Measurements from ENCODE around the gene ZSCAN9. TPM values are rescaled to one million over a fixed set of nuclear protein-coding genes. Genes with fewer than 3 reads are reported as not detected.
A peak's percentile ranks its signal among the peaks of the same experiment; 100 is the strongest.

Gene ZSCAN9
- total RNA-seq, 1 donor from 2014 or later = 13.5 TPM

GRCh38 chr6:28245206-28245941, 20.3 kb downstream of the ZSCAN9 start:
- H3K4me3 ChIP-seq = no peak overlapping the region
- peaks cover 52% of the 10 kb centered on the region for H3K36me3 ChIP-seq
- peaks cover 2% of the 10 kb centered on the region for H3K4me1 ChIP-seq
- TF ChIP-seq, protein P1, sequence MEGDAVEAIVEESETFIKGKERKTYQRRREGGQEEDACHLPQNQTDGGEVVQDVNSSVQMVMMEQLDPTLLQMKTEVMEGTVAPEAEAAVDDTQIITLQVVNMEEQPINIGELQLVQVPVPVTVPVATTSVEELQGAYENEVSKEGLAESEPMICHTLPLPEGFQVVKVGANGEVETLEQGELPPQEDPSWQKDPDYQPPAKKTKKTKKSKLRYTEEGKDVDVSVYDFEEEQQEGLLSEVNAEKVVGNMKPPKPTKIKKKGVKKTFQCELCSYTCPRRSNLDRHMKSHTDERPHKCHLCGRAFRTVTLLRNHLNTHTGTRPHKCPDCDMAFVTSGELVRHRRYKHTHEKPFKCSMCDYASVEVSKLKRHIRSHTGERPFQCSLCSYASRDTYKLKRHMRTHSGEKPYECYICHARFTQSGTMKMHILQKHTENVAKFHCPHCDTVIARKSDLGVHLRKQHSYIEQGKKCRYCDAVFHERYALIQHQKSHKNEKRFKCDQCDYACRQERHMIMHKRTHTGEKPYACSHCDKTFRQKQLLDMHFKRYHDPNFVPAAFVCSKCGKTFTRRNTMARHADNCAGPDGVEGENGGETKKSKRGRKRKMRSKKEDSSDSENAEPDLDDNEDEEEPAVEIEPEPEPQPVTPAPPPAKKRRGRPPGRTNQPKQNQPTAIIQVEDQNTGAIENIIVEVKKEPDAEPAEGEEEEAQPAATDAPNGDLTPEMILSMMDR (IDR thresholded peaks at IDR 0.05) = no peak
- intact Hi-C loops (cut with DNase I) = no loop called here
- DNase-seq (no peak), ATAC-seq (no peak)
- H3K9me3 ChIP-seq = no peaks in the 10 kb centered on the region
- no peaks in the 10 kb centered on the region for H3K27me3 ChIP-seq
- no peak overlapping the region for H3K27ac ChIP-seq

- ATAC-seq = no peak
- peaks cover 51% of the 10 kb centered on the region for H3K36me3 ChIP-seq
- no peak overlapping the region for H3K4me3 ChIP-seq
- H3K9me3 ChIP-seq = no peaks in the 10 kb centered on the region
- intact Hi-C loops (cut with DNase I) = no loop called here
- peaks cover 21% of the 10 kb centered on the region for H3K4me1 ChIP-seq
- H3K27ac ChIP-seq = no peak overlapping the region
- no peaks in the 10 kb centered on the region for H3K27me3 ChIP-seq
- no peak for DNase-seq
- TF ChIP-seq, protein P1 (IDR thresholded peaks at IDR 0.05) = no peak
Observed at GRCh38 chr6:28248916-28249315, 23.8 kb downstream of the ZSCAN9 start.

DNA sequence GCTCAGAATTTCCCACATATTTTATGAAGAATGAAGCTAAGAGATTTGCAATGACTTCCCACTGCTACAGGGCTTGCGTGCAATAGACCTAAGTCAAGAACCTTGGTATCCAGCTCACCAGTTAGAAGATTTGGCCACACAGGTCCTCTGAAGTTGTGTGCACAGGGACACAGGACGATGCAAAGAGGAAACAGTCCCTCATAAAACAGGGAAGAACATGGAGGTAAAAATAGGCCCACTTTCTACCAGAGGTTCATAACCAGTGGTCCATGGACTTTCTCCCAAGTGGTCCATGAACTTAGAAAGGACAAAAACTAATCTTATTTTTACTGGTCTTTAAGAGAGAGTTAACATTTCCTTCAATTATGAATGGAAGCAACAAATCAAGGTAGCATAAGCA, 25.7 kb downstream of the ZSCAN9 start:
- Histone ChIP-seq H3K36me3 (peaks cover 32% of the 10 kb centered on the region), H3K4me1 (peaks cover 21% of the 10 kb centered on the region), H3K27ac (no peak overlapping the region), H3K4me3 (peak overlapping the region; percentile 95), H3K27me3 (no peaks in the 10 kb centered on the region), H3K9me3 (no peaks in the 10 kb centered on the region)
- intact Hi-C loops (cut with DNase I) = loop anchor here (10.0 kb wide), 1 partner anchor 104 kb away; no protein-coding TSS in a partner anchor
- no peak for DNase-seq
- TF ChIP-seq, protein P1 (IDR thresholded peaks at IDR 0.05) = no peak
- no peak for ATAC-seq

GRCh38 chr6:28251661-28252008, 26.6 kb downstream of the ZSCAN9 start:
- Histone ChIP-seq H3K4me1 (peaks cover 21% of the 10 kb centered on the region), H3K36me3 (peaks cover 24% of the 10 kb centered on the region), H3K4me3 (peak overlapping the region; percentile 95), H3K9me3 (no peaks in the 10 kb centered on the region), H3K27me3 (no peaks in the 10 kb centered on the region), H3K27ac (peak overlapping the region; percentile 52)
- peak; percentile 59 for ATAC-seq
- intact Hi-C loops (cut with DNase I) = loop anchor here (10.0 kb wide), 1 partner anchor 103 kb away; no protein-coding TSS in a partner anchor
- TF ChIP-seq, protein P1 (IDR thresholded peaks at IDR 0.05) = no peak
- peak; percentile 68 for DNase-seq

- peak; percentile 74 for DNase-seq
- Histone ChIP-seq H3K27ac (peak within 1 kb of the TSS; percentile 52), H3K36me3 (peaks cover 20% of the 10 kb centered on the region), H3K27me3 (no peaks in the 10 kb centered on the region), H3K9me3 (no peaks in the 10 kb centered on the region), H3K4me1 (peaks cover 21% of the 10 kb centered on the region), H3K4me3 (peak within 1 kb of the TSS; percentile 95)
- intact Hi-C loops (cut with DNase I) = loop anchor here (10.0 kb wide), 1 partner anchor 103 kb away; no protein-coding TSS in a partner anchor
- TF ChIP-seq, protein P1 (IDR thresholded peaks at IDR 0.05) = no peak
- peak; percentile 99 for ATAC-seq
Observed at GRCh38 chr6:28252009-28252975, 27.2 kb downstream of the ZSCAN9 start, which contains the start of gene ZKSCAN4. Gene ZKSCAN4 (minus strand): TSS chr6:28252269. CDS start chr6:28251980, 289 bp downstream.

Data from upper lobe of right lung (tissue), 1 donor.